Fibroblast of lung (primary cell): ENCODE measurements around the gene INPP5A. TPM values are rescaled to one million over a fixed set of nuclear protein-coding genes. Genes with fewer than 3 reads are reported as not detected.

Experiments
- DNase-seq, 2 donors: peaks; one replicate each; pipeline versions ENCODE4 v3.0.0 to v3.0.0-alpha.2; 2010; ENCODE audit warnings: low read depth in 2 of 2
- H2AFZ ChIP-seq: 2 replicates; pipeline ENCODE4 v1.5.1; 2012; ENCODE audit warnings: low read length, control low read depth, inconsistent platforms
- H3K27ac ChIP-seq: 2 replicates; pipeline ENCODE4 v1.5.1; 2011; ENCODE audit warnings: low read length, control low read depth; ENCODE audit not compliant: insufficient read depth
- H3K27me3 ChIP-seq: 2 replicates; pipeline ENCODE4 v1.5.1; 2011; ENCODE audit warnings: mild to moderate bottlenecking, low read length; ENCODE audit not compliant: control insufficient read depth, insufficient read depth
- H3K36me3 ChIP-seq: 2 replicates; pipeline ENCODE4 v1.5.1; 2011; ENCODE audit warnings: low read length; ENCODE audit not compliant: control insufficient read depth, insufficient read depth
- H3K4me1 ChIP-seq: 2 replicates; pipeline ENCODE4 v1.5.1; 2011; ENCODE audit warnings: low read length; ENCODE audit not compliant: control insufficient read depth, insufficient read depth; ENCODE audit errors: extremely low read depth
- H3K4me2 ChIP-seq: 2 replicates; pipeline ENCODE4 v1.5.1; 2011; ENCODE audit warnings: low read length, control low read depth; ENCODE audit not compliant: insufficient read depth; ENCODE audit errors: extremely low read depth
- H3K4me3 ChIP-seq, 4 experiments: fragments of 200-600 bp in 1 of 4; sonication (generic) in 1 of 4; replicated peaks in 1 of 4; 2 replicates each; pipeline ENCODE4 v1.5.1; 2011 to 2016; ENCODE audit warnings: low read length in 4 of 4, low read depth in 3 of 4, mild to moderate bottlenecking in 3 of 4, control low read depth in 2 of 4, inconsistent platforms in 1 of 4, mixed read lengths in 1 of 4; ENCODE audit not compliant: insufficient read depth in 1 of 4; ENCODE audit errors: control extremely low read depth in 1 of 4
- H3K79me2 ChIP-seq: 2 replicates; pipeline ENCODE4 v1.5.1; 2012; ENCODE audit warnings: mild to moderate bottlenecking, low read length, inconsistent platforms; ENCODE audit not compliant: control insufficient read depth, insufficient read depth
- H3K9ac ChIP-seq: 2 replicates; pipeline ENCODE4 v1.5.1; 2011; ENCODE audit warnings: mild to moderate bottlenecking, low read length, control low read depth; ENCODE audit not compliant: insufficient read depth
- H3K9me3 ChIP-seq: 2 replicates; pipeline ENCODE4 v1.5.1; 2012; ENCODE audit warnings: low read depth, low read length; ENCODE audit not compliant: control insufficient read depth, insufficient read depth
- H4K20me1 ChIP-seq: 2 replicates; pipeline ENCODE4 v1.5.1; 2011; ENCODE audit warnings: low read length; ENCODE audit not compliant: control insufficient read depth, insufficient read depth; ENCODE audit errors: extremely low read depth
- CTCF ChIP-seq, 2 donors: IDR thresholded peaks in 1 of 2; conservative IDR thresholded peaks in 1 of 2; 1 replicate in 1 of 2; 2 replicates in 1 of 2; pipeline ENCODE4 v1.5.1; 2011 to 2012; ENCODE audit warnings: low read length in 2 of 2, control low read depth in 1 of 2, inconsistent platforms in 1 of 2, low read depth in 1 of 2, mild to moderate bottlenecking in 1 of 2
- EZH2 ChIP-seq: IDR thresholded peaks from 2 replicates; pipeline ENCODE4 v1.5.1; 2012; ENCODE audit warnings: low read length, control low read depth, mild to moderate bottlenecking; ENCODE audit errors: missing control alignments
- polyA plus RNA-seq, 2 donors: library from polyadenylated mRNA; depleted of rRNA in 1 of 2; stranded (reverse) in 1 of 2; unstranded in 1 of 2; fragments of >200 nt; gene quantifications; 2 replicates each; pipeline ENCODE4 v1.2.1, GENCODE V29; 2011 to 2012; ENCODE audit warnings: missing spikeins in 1 of 2
- total RNA-seq: library from RNA; depleted of rRNA; stranded (reverse); fragments of >200 nt; gene quantifications from 2 replicates; pipeline ENCODE4 v1.2.1, GENCODE V29; 2014

INPP5A gene
- total and polyA plus RNA-seq, 2 donors (not counting 1 experiment from before 2014, with no cell fraction given), result 24.6 to 39.9 TPM

DNA sequence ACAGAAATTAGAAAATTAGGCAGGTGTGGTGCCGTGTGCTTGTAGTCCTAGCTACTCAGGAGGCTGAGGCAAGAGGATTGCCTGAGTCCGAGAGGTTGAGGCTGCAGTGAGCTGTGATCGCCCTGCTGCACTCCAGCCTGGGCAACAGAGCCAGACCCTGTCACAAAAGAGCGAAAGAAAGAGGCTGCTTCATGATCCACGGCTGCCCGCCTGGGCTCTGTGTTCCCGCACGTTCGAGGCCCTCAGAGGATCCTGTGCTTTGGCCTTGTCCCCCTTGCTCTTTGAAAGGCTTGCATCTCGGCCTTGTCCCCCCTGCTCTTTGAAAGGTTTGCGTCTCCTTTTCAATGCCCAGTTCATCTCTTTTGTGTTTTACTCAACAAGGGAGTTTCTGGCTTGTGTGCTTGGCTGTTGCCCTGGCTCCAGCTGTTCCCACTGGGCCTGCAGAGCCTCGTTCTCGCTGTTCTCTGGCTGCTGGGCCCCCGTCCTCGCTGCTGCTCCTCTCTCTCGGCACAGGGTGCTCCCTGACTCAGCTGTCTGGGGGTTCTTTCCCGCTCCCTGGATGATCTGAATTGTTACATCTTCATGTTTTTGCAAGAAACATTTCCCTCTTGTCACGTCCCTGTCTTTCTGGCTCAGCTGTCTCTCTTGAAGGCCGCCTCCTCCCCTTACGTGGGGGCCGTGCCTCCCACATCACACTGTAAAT lies 45.1 kb upstream of the INPP5A start:
- peak in 1 of 2 donors; percentile 21 for DNase-seq
- Histone ChIP-seq H3K9ac (no peak overlapping the region), H3K4me3 (no peak overlapping the region), H4K20me1 (no peaks in the 10 kb centered on the region), H3K9me3 (no peaks in the 10 kb centered on the region), H3K27ac (no peak overlapping the region), H3K4me1 (peaks cover 2% of the 10 kb centered on the region), H3K4me2 (no peak overlapping the region), H3K79me2 (no peaks in the 10 kb centered on the region), H3K36me3 (no peaks in the 10 kb centered on the region), H3K27me3 (peaks cover 12% of the 10 kb centered on the region), H2AFZ (no peak overlapping the region)
- no peak for TF ChIP-seq EZH2
- TF ChIP-seq CTCF (conservative IDR thresholded peaks at IDR 0.05 in 1 of 2, IDR thresholded peaks at IDR 0.05 in 1 of 2; ENCODE audit: low read depth in 1 of 2, low read length in 2 of 2), result no peak

DNA sequence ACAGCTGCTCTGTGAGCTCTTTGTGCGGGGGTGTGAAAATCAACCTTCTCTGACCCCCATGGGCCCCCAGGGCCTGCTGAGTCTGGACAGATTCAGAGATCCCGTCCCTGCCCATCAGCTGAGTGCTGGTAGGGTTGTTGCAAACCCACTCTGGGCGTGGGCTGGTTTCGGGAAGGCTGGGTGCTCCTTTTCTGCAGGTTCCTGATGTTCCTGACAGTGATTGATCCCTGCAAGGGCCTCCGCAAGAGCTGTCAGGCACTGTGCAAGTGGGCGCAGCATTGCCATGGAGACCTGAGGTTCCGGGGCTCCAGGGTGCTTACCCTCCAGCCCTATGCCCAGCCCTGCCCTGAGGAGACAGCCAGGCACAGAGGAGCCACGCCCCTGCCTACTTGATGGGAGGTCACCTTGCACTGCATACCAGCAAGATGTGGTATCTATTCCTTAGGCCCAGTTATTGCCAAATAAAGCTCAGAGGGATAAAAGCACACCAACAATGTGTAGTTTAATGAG lies 44.3 kb upstream of the INPP5A start:
- H4K20me1 ChIP-seq, result no peaks in the 10 kb centered on the region
- H3K4me1 ChIP-seq, result peaks cover 2% of the 10 kb centered on the region
- H3K79me2 ChIP-seq, result no peaks in the 10 kb centered on the region
- H3K4me3 ChIP-seq, result no peak overlapping the region
- no peak overlapping the region for H3K4me2 ChIP-seq
- no peak overlapping the region for H2AFZ ChIP-seq
- H3K9me3 ChIP-seq, result no peaks in the 10 kb centered on the region
- no peak for TF ChIP-seq EZH2
- no peak for TF ChIP-seq CTCF (conservative IDR thresholded peaks at IDR 0.05 in 1 of 2, IDR thresholded peaks at IDR 0.05 in 1 of 2; ENCODE audit: low read depth in 1 of 2, low read length in 2 of 2)
- DNase-seq, result no peak
- H3K27me3 ChIP-seq, result peaks cover 12% of the 10 kb centered on the region
- H3K36me3 ChIP-seq, result no peaks in the 10 kb centered on the region
- no peak overlapping the region for H3K27ac ChIP-seq
- no peak overlapping the region for H3K9ac ChIP-seq

GRCh38 chr10:132493756-132494290 lies 43.8 kb upstream of the INPP5A start:
- no peak for DNase-seq
- Histone ChIP-seq H3K27ac (no peak overlapping the region), H3K9me3 (no peaks in the 10 kb centered on the region), H3K4me1 (peaks cover 2% of the 10 kb centered on the region), H3K79me2 (no peaks in the 10 kb centered on the region), H3K4me2 (no peak overlapping the region), H3K4me3 (no peak overlapping the region), H4K20me1 (no peaks in the 10 kb centered on the region), H3K9ac (no peak overlapping the region), H3K36me3 (no peaks in the 10 kb centered on the region), H2AFZ (no peak overlapping the region), H3K27me3 (peaks cover 12% of the 10 kb centered on the region)
- TF ChIP-seq CTCF (conservative IDR thresholded peaks at IDR 0.05 in 1 of 2, IDR thresholded peaks at IDR 0.05 in 1 of 2; ENCODE audit: low read depth in 1 of 2, low read length in 2 of 2) (no peak), EZH2 (no peak)
